ENCODE results near the gene RPS14.

Gene RPS14

DNA sequence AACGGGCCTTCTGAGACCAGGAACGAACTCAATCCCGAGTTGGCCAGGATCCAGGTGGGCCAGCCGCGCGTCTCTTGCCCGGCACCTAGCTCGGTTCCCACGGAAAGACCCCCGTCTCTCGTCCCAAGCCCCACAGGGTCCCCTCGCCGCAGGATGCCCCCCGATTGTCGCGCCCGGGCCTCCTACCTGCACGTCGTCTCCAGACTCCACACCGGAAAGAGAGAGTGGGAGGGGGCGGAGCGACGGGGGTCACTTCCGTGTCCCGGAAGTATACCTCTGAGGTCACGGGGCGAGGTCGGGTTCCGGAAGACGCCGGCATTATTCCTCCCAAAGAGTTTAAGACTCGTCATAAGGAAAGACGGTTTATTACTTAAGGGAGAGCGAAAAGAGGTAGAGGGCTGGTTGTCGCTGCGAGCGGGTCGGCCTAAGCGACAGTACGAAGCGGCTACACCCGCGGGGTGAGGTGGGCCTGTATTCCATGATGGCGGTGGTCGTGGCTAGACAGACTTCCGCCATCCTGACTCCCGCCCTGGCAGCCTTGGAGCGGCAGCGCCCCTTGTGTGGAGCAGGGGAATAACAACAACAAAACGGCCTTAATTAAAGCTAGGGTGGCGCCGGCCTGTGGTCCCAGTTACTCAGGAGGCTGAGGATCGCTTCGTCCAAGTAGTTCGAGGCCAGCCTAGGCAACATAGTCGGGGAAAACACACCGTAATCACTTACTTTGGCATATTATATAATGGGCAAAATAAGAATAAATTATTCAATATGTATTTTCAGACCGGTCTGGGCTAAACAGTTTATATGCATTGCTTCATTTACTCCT, at the start of gene RPS14:
Gene RPS14, minus strand, starts transcription at position 223 of the 823 bp plus-strand sequence. CDS start 2,006 bp downstream, outside the sequence.
- peak; percentile 79 for DNase-seq

DNA sequence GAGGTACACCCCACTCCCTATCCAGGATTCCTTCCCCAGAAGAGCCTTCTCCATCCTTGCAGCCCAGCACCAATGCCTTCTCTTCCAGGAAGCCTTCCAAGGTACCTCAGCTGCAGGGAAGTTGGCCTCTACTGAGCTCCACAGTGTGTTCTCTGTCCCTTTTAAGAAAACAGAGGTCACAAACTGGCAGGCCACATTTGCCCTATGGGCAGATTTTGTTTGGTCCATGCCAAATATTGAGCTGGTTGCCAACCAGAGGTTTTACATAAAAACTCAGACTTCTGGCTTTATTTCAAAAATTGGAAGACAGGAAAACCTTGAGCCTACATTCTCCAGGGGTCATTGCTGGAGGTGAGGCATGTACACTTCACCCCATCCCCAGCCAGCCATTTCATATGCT, 49.4 kb upstream of the RPS14 start:
- DNase-seq = no peak

DNA sequence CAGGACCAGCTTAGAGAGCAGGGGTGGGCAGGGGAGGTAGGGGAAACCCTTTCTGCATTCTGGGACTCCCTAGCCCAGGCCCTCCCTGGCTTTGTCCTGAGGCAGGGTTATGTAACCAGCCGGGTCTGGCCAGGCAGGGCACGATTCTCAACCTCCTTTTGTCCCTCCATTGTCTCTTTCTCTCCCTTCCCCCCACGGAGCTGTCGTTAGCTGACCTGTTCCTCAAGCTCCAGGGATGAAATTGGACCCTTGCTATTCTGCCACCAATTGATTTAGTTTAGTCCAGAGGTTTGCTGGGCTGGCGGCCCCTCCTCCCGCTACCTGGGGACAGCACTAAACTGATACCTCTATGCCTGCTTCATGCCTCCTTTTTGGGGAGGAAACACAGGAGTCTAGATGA, 49.0 kb upstream of the RPS14 start:
- DNase-seq = no peak

DNA sequence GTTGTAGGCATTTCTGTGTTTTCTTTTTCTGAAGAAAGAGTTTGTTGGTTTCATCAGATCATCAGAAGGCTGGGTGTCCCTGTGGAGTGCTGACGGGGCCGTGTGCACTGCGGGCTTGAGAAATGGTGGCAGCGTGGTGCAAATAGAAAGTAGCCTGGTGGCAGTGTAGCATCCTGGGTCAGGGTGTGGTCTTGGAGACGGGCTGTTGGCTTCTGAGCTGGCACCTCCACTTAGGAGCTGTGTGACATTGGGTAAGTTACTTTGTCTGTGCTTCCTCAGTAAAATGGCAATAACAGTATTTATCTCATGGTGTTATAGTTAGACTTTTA, 48.4 kb upstream of the RPS14 start:
- no peak for DNase-seq

DNA sequence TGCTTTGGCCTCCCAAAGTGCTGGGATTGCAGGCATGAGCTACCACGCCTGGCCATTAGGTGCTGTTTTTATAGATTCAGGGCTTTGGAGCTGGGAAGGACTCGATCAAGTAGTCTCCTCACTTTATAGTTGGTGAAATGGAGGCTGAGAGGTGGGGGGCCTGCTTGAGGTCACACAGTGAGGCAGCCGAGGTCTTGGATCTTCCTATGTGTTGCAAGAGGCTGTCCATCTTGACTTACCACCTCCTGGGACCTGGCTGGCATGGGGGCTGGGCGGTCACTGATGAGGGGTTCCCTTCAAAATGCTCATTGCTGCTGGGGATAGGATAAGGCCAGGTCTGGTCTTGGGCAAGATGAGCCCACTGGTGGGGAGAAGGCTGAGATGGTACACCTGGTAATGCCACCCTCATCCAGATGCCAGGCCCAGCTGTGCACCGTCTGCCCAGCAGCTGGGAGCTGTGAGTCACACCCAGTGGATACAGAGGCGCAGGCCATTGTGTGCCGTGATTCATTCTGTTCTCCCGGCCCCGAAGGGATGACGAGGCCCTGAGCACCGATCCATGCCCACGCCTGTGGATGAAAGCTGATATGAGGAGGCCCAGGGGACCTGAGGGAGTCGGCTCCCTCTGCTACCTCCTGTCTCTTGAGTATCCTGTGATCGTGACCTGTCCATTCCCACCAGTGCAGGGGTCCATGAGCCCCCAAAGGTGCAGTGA, 47.9 kb upstream of the RPS14 start:
- DNase-seq = no peak

DNA sequence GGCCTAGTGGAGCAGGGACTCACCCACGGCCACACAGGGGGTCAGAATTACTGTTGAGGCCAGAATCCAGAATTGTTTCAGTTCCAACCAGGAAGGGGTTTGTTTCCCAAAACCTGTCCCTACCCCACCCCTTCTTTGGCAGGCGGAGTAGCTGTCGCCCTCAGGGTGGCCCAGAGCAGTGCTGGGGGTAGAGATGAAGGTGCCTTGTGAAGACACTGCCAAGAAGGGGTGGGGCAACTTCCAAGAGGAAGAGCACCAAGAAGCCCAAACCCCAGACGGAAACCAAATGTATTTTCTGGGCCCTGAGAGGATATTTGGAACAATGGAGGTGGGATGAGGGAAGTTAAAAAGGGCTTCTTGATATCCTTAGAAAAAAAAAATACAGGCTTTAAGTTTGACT, 47.0 kb upstream of the RPS14 start:
- DNase-seq = no peak

DNA sequence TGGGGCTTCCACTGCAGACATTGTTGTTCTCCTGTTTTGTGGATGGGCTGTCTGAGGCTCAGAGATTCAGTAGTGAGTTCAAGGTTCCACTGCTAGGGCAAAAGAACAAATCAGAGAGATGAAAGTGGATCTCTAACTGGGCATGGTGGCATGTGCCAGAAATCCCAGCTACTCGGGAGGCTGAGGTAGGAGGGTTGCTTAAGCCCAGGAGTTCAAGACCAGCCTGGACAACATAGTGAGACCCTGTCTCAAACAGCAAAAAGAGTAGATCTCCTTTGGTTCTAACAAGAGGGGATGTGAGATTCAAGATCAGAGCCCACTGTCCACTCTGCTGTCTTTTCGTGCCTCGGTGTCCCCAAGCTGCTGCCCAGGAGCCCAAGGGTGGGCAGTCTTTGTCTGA, 46.6 kb upstream of the RPS14 start:
- no peak for DNase-seq

GRCh38 chr5:150492621-150493020, 43.1 kb upstream of the RPS14 start:
- DNase-seq = no peak

DNA sequence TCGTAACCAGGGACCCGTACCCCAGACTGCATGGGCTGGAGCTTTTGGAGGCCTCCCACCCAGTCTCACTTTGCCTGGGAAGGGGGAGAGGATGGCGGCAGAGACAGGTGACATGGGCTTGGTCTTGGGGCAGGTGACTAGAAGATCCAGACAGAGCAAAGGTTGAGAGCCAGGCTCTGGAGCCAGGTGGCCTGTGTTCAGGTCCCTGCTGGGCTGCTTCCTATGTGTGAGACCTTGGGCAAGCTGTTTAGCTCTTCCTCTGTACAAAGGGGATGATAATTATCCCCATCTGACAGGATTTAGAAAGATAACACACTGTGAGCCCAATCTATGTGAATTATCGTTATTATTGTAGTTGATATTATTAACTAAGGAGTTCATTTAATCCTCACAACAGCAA, 42.3 kb upstream of the RPS14 start:
- no peak for DNase-seq

GRCh38 chr5:150490754-150491153, 41.2 kb upstream of the RPS14 start:
- no peak for DNase-seq

DNA sequence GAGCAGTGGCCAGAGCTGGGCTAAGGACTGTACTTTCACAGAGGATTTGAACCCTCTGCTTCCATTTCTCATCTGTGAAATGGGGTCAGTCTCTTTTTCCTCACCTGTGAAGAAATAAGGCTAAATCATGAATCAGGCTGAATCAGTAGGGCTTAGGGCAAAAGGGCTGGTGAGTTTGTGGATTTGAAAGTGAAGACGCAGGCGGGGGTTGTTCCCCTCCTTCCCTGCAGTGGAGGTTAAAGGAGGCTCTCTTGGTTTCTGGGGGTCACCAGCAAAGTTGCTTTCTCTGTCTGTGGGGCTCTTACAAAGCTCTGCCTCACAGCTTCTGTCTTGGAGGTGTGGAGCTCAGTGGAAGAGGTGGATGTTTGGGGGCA, 40.7 kb upstream of the RPS14 start:
- DNase-seq = no peak

GRCh38 chr5:150489360-150490295, 40.1 kb upstream of the RPS14 start:
- no peak for DNase-seq

DNA sequence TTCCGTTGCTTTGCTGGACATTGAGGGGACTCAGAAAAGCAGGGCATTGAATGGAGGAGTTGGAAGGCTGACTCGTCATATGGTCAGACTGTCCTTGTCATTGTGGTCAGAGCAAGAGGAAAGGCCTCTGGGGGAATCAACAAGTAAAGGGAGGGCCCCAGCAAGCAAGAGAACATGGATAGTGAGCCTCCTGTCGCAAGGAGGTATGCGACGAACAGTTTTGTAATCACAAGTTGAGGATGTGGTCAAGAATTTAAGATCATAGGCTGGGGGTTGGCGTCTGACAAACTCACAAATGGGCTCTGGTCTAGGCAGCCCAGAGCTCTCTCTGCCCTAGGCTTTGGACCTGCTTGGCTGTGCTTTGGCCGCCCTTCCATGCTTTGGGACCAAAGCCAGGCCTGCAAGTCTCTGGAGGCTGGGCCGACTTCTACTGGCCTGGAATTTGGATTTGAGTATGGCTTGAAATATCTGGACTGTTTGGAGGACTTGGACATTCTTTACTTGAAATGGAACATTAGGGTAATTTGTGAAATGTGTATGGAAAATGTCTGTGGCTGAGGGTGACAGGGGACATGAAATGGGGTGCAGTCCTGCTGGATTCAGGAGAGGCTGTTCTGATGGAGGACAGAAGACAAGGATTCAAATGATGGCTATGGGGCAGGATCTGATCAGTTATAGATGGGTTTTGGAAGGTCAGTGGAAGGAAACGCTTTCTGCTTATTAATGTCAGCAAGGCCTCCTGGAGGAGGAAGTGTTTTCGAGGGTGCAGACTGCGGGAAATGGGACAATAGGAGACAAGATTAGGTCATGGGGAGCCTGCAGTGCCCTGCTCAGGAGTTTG, 39.2 kb upstream of the RPS14 start:
- DNase-seq = peak; percentile 94

DNA sequence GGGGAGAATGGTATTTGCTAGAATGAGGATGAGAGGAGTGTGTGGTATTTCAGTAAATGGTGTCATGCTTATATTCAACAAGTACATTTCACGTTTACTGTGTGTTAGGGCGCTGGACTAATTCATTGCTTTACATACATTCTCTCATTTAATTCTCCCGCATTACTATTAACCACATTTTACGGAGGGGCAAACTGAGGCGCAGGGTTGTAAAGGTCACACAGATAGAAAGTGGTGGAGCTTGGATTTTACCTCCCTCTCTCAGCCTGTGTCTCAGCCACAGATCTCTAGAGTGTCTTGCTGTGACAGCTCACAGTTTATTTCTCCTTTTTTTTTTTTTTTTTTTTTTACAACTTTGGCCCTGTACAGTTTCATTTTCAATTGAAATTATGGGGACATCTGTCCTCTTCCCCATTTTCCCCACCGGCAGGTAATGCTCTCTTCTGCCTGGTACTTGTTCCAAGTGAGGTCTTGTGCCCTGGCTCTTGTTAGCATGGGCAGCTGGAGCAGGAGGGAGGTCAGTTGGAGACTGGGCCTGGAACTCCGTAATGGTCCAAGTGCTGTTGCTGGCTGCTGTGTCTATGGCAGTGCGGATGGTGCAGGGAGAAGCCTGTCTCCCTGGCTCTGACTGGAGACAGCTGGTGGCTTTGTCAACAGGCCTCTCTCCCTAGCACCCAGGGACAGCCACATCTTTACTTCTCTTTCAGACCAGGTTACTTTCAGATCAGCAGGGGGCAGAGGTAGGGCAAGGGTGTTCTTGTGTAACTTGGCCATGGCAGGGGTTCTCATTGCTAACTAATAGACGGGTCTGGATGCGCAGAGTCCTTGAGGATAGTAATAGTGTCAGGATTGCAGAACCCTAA, 37.9 kb upstream of the RPS14 start:
- DNase-seq = peak; percentile 72

- DNase-seq = no peak
Observed at GRCh38 chr5:150486402-150487198, 37.1 kb upstream of the RPS14 start.

GRCh38 chr5:150485693-150486401, 36.3 kb upstream of the RPS14 start:
- DNase-seq = no peak

DNA sequence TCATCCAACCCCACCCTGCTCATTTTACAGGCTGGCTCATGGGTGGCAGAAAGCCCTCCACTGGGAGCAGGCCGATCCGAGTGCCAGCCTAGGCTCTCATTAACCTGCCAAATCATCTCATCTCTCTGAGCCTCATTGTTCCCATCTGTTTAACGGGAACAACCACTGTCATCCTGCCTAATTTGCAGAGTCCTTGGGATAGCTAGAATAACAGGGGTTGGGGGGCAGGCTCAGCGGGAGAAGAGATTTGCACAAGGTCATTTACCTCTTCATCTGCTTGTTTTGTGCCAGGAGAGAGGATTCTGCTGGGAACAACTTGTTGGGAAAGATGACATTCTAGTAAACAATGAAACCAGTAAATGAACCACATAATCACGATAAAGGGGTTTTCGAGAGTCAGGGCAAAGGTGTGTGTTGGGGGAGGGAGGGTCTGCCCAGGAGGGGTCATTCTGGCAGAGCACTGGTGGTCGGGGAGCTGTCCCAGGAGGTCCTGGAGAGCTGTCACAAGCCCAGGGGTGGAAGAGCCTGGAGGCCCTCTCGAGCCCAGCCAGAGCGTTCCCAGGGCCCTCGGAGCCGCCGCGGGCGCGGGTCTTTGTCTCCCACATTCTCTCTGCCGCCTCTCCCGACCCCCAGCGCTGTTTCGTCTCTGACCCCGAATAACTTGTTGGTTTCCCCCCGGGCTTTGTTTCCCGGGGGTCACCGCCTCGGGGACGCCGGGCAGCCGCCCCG, 35.6 kb upstream of the RPS14 start:
- no peak for DNase-seq

GRCh38 chr5:150481972-150482406, 32.5 kb upstream of the RPS14 start:
- no peak for DNase-seq

- no peak for DNase-seq
Observed at GRCh38 chr5:150481708-150481965, 32.1 kb upstream of the RPS14 start.

- no peak for DNase-seq
Observed at GRCh38 chr5:150479416-150479815, 29.9 kb upstream of the RPS14 start.
